BJ (cell line): Measurements from ENCODE around the gene THRSP. TPM values are rescaled to one million over a fixed set of nuclear protein-coding genes. Genes with fewer than 3 reads are reported as not detected.
"Not testable (repeated sequence)": the region's sequence is repeated elsewhere in the genome, so short reads cannot be mapped to it uniquely, and the experiment has no call there.

Source experiments
- CTCF ChIA-PET: fragments of 350-600 bp; formaldehyde crosslinking; extraction: SDS; loops from one replicate; lab custom pipeline; 2021; ENCODE audit warnings: antibody characterized with exemption, inconsistent platforms; lab: Yijun Ruan, JAX
- POLR2A ChIA-PET: fragments of 300-600 bp; sonication (Branson Sonifier 250); formaldehyde crosslinking; extraction: SDS; loops from one replicate; lab custom pipeline; 2021; ENCODE audit warnings: antibody characterized with exemption; lab: Charles Lee
- DNase-seq: peaks from one replicate; pipeline ENCODE4 v3.0.0-alpha.2; 2011; ENCODE audit warnings: low read depth
- H3K27me3 ChIP-seq: 2 replicates; pipeline ENCODE4 v1.6.0; 2011; ENCODE audit warnings: low read length; ENCODE audit not compliant: control insufficient read depth, insufficient read depth
- H3K36me3 ChIP-seq: 2 replicates; pipeline ENCODE4 v1.5.1; 2011; ENCODE audit warnings: low read length; ENCODE audit not compliant: control insufficient read depth, insufficient read depth
- H3K4me3 ChIP-seq: 2 replicates; pipeline ENCODE4 v1.5.1; 2011; ENCODE audit warnings: low read depth, mild to moderate bottlenecking, control low read depth, low read length
- polyA plus RNA-seq: library from polyadenylated mRNA; depleted of rRNA; stranded (reverse); fragments of >200 nt; gene quantifications from 2 replicates; pipeline ENCODE4 v1.2.3, GENCODE V29; 2011
- TF ChIP-seq, protein P1 (sequence below): IDR thresholded peaks from 2 replicates; pipeline ENCODE4 v1.5.1; 2011; ENCODE audit warnings: low read depth, mild to moderate bottlenecking, control low read depth, inconsistent platforms, low read length, moderate library complexity; ENCODE audit not compliant: insufficient read depth

The THRSP gene
- polyA plus RNA-seq, 1 experiment: not detected

DNA sequence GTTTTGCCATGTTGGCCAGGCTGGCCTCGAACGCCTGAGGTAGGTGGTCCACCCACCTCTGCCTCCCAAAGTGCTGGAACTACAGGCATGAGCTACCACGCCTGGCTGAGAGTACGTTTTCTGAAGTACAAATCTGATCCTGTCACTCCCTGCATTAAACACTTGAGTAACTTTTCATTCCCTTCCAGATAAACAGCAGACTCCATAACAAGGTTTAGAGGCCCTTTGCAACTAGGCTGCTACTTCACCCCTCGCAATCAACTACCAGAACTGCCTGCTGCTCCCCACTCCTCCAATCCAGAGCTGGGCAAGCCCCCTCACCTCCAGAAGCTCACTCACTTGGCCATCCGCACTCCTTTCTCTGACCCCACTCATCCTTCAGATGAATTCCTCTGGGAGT lies 42.0 kb upstream of the THRSP start:
- TF ChIP-seq, protein P1, sequence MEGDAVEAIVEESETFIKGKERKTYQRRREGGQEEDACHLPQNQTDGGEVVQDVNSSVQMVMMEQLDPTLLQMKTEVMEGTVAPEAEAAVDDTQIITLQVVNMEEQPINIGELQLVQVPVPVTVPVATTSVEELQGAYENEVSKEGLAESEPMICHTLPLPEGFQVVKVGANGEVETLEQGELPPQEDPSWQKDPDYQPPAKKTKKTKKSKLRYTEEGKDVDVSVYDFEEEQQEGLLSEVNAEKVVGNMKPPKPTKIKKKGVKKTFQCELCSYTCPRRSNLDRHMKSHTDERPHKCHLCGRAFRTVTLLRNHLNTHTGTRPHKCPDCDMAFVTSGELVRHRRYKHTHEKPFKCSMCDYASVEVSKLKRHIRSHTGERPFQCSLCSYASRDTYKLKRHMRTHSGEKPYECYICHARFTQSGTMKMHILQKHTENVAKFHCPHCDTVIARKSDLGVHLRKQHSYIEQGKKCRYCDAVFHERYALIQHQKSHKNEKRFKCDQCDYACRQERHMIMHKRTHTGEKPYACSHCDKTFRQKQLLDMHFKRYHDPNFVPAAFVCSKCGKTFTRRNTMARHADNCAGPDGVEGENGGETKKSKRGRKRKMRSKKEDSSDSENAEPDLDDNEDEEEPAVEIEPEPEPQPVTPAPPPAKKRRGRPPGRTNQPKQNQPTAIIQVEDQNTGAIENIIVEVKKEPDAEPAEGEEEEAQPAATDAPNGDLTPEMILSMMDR: no peak
- no peak overlapping the region for H3K4me3 ChIP-seq
- H3K36me3 ChIP-seq: no peaks in the 10 kb centered on the region
- no peaks in the 10 kb centered on the region for H3K27me3 ChIP-seq
- ChIA-PET POLR2A (interaction anchor here (1.2 kb wide), 1 partner anchor 18 kb away, joined by 3 read pairs; no protein-coding TSS in a partner anchor), CTCF (interaction anchor here (1.0 kb wide), 1 partner anchor 12 kb away, joined by 3 read pairs; no protein-coding TSS in a partner anchor)
- no peak for DNase-seq

DNA sequence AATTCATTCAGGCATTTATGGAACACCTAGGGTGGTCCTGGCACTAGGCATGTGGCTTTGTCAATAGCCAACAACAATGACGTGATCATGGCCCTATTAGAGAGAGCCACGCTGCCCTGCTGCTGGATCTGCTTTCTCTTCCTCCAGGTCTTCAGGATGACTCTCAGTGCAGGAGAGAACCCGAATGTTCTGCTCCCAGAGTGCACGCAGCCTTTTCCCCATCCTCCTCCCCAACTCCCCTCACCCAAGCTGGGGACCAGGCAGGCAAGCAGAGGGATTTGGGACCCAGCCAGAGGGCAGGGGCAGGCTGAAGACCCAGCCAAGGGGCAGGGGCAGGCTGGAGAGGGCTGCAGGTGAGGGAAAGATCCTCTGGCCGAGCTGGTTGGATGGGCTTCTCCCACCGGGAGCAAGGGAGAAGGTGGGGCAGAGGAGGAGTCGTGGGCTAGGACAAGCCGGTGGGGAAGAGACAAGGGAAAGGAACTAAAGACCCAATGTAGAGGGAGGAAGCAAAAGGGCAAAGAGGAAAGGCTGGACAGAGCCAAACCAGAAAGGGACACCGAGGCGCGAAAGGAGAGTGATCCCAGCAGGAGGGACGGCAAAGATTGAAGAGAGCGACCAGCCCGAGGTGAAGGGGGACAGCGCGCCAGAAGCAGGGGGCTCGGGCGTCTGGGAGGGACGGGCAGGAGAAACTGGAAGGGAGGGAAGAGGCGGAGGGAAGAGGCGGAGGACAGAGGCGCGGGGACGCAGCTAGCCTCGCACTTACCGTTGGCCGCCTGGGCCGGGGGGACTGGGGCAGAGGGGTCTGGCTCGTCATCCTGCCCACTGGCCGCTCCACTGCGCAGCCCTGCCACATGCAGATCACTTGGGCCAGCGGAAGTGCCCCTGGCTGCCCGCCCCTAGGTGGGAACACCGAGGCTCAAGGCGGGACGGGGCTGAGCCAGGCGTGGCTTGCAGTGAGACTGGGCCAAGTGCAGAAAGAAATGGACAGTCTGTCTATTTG lies 41.0 kb upstream of the THRSP start, which contains the start of gene KCTD14:
Gene KCTD14 (minus strand): TSS at position 880 of the 1,000 bp plus-strand sequence. CDS start 27 bp downstream, at position 853.
- DNase-seq: no peak
- CTCF ChIA-PET: no interaction called here
- POLR2A ChIA-PET: no interaction called here
- no peaks in the 10 kb centered on the region for H3K36me3 ChIP-seq
- TF ChIP-seq, protein P1: no peak
- no peaks in the 10 kb centered on the region for H3K27me3 ChIP-seq
- peak within 1 kb of the TSS; percentile 43 for H3K4me3 ChIP-seq

DNA sequence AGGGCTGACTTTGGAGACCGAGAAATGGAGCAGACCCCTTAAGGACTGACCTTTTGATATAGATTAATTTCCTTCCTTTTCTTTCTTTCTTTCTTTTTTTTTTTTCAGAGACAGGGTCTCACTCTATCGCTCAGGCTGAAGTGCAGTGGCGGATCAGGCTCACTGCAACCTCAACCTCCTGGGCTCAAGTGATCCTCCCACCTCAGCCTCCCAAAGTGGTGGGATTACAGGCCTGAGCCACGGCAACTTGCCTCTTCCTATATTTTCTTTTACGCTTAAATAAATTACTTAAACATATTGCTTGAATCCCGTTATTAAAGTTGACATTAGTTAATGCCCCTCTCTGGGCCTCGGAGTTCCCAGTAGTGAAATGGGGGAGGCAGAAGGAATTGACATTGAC lies 40.2 kb upstream of the THRSP start:
- H3K36me3 ChIP-seq: no peaks in the 10 kb centered on the region
- TF ChIP-seq, protein P1: no peak
- no peaks in the 10 kb centered on the region for H3K27me3 ChIP-seq
- H3K4me3 ChIP-seq: peak overlapping the region; percentile 43
- no peak for DNase-seq
- ChIA-PET CTCF (no interaction called here), POLR2A (no interaction called here)

DNA sequence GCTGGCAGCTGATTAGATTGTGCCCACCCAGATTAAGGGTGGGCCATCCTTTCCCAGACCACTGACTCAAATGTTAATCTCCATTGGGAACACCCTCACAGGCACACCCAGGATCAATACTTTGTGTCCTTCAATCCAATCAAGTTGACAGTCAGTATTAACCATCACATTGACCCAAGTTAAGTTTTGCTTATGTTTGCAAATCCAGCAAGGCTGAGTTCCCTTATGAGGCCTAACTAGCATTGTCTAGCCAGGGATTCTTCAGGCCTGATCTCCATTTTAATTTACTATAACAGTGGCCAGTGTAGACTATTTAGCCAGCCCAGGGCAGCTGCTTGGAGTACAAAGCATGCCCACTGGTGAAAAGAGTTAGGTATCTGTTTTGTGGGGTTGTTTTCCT lies 38.3 kb upstream of the THRSP start:
- TF ChIP-seq, protein P1: no peak
- Histone ChIP-seq H3K27me3 (no peaks in the 10 kb centered on the region), H3K4me3 (no peak overlapping the region), H3K36me3 (no peaks in the 10 kb centered on the region)
- DNase-seq: no peak
- ChIA-PET POLR2A (no interaction called here), CTCF (no interaction called here)

DNA sequence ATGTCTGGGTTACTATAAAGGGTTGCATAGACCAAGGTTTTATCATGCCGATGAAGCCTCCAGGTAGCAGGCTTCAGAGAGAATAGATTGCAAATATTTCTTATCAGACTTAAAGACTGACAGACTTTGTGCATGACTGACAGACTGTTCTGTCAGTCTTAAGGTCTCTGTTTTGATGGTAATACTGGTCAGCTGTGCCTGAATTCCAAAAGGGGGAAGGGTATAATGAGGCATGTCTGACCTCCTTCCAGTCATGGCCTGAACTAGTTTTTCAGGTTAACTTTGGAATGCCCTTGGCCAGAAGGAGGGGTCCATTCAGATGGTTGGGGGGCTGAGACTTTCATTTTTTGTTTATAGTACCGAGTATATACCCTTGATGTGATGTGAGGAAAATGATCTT lies 35.9 kb upstream of the THRSP start:
- H3K36me3 ChIP-seq: no peaks in the 10 kb centered on the region
- CTCF ChIA-PET: no interaction called here
- POLR2A ChIA-PET: no interaction called here

DNA sequence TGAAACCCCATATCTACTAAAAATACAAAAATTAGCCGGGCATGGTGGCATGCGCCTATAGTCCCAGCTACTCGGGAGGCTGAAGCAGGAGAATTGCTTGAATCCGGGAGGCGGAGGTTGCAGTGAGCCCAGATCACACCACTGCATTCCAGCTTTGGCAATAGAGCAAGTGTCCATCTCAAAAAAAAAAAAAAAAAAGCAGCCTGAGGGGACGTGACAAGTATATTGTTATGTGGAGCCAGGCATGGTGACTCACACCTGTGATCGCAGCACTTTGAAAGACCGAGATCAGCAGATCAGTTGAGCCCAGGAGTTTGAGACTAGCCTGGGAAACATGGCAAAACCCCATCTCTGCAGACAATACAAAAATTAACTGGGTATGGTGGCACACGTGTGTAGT lies 35.2 kb upstream of the THRSP start:
- H3K4me3 ChIP-seq, POLR2A ChIA-PET, H3K27me3 ChIP-seq, H3K36me3 ChIP-seq, CTCF ChIA-PET, DNase-seq: not testable (repeated sequence)

More for the DNA sequence above, 35.9 kb upstream of the THRSP start:
- no peaks in the 10 kb centered on the region for H3K27me3 ChIP-seq
- no peak for DNase-seq
- TF ChIP-seq, protein P1: no peak
- H3K4me3 ChIP-seq: no peak overlapping the region
